IMR-90 (cell line): ENCODE measurements around the gene ISOC2. TPM values are rescaled to one million over a fixed set of nuclear protein-coding genes. Genes with fewer than 3 reads are reported as not detected.

Source experiments
- CTCF ChIP-seq: conservative IDR thresholded peaks from 2 replicates; pipeline ENCODE4 v1.5.1; 2012; ENCODE audit warnings: mild to moderate bottlenecking, low read depth, low read length, improper control_type of control experiment
- polyA plus RNA-seq, 3 experiments: library from polyadenylated mRNA; depleted of rRNA; stranded (reverse); fragments of >200 nt; gene quantifications; 2 replicates each; pipeline ENCODE4 v1.2.3, GENCODE V29; 2012; ENCODE audit warnings: low replicate concordance in 1 of 3
- total RNA-seq: library from RNA; depleted of rRNA; stranded (reverse); fragments of >200 nt; gene quantifications from 2 replicates; pipeline ENCODE4 v1.2.3, GENCODE V29; 2012

Gene ISOC2
- total and polyA plus RNA-seq, 2 of the 4 experiments (the other 2 are of a cell fraction) = 56.1 to 82.1 TPM

GRCh38 chr19:55486971-55487923 is 25.8 kb upstream of the ISOC2 start (continued):
- no peak for TF ChIP-seq CTCF
